Panc1 (cell line): Measurements from ENCODE around the gene PHC2. TPM values are rescaled to one million over a fixed set of nuclear protein-coding genes. Genes with fewer than 3 reads are reported as not detected.

Experiments
- ATAC-seq: fragments of 200-7000 bp; cut with Tn5 transposase; 2 replicates; pipeline ENCODE4 v1.9.1; 2020; ENCODE audit warnings: mild to moderate bottlenecking, moderate library complexity
- BruUV-seq: library from RNA; stranded (reverse); fragments of 400-500 nt; replicated peaks from 2 replicates; lab custom pipeline; 2021; lab: Mats Ljungman, UMichigan
- CTCF ChIA-PET: fragments of 300-600 bp; sonication (Branson Sonifier 250); formaldehyde crosslinking; loops from one replicate; lab custom pipeline; 2022; ENCODE audit warnings: antibody characterized with exemption; lab: Charles Lee
- POLR2A ChIA-PET: fragments of 300-600 bp; sonication (Branson Sonifier 250); formaldehyde crosslinking; loops from one replicate; lab custom pipeline; 2022; ENCODE audit warnings: antibody characterized with exemption; lab: Charles Lee
- DNase-seq: peaks from one replicate; pipeline ENCODE4 v3.0.0-alpha.2; 2010; ENCODE audit warnings: low read depth, low spot score
- H3K27ac ChIP-seq: 2 replicates; pipeline ENCODE4 v1.5.1; 2011; ENCODE audit warnings: mild to moderate bottlenecking, low read length, inconsistent platforms
- H3K27me3 ChIP-seq: fragments of 200-500 bp; sonication (Bioruptor generic); 2 replicates; pipeline ENCODE4 v1.6.0; 2014; ENCODE audit warnings: low read length, inconsistent platforms; ENCODE audit not compliant: control insufficient read depth, insufficient read depth
- H3K36me3 ChIP-seq: fragments of 200-500 bp; sonication (Bioruptor generic); 2 replicates; pipeline ENCODE4 v1.5.1; 2014; ENCODE audit warnings: inconsistent platforms, mild to moderate bottlenecking, low read length, moderate library complexity; ENCODE audit not compliant: control insufficient read depth, insufficient read depth
- H3K4me1 ChIP-seq: 2 replicates; pipeline ENCODE4 v1.5.1; 2011; ENCODE audit warnings: inconsistent platforms, mild to moderate bottlenecking, low read length, moderate library complexity; ENCODE audit not compliant: control insufficient read depth, insufficient read depth
- H3K4me3 ChIP-seq, 2 experiments: 2 replicates each; pipeline ENCODE4 v1.5.1; 2011 to 2012; ENCODE audit warnings: low read depth in 2 of 2, low read length in 2 of 2, mild to moderate bottlenecking in 2 of 2, inconsistent platforms in 1 of 2, moderate library complexity in 1 of 2
- H3K9me3 ChIP-seq: fragments of 200-500 bp; sonication (Bioruptor generic); 2 replicates; pipeline ENCODE4 v1.5.1; 2014; ENCODE audit warnings: low read depth, mild to moderate bottlenecking, inconsistent platforms, low read length, moderate library complexity; ENCODE audit not compliant: control insufficient read depth, insufficient read depth
- CTCF ChIP-seq: fragments of 450-650 bp; IDR thresholded peaks from 2 replicates; pipeline ENCODE4 v1.5.1; 2017; ENCODE audit warnings: mild to moderate bottlenecking
- POLR2AphosphoS5 ChIP-seq: IDR thresholded peaks from 2 replicates; pipeline ENCODE4 v1.6.1; 2012; ENCODE audit warnings: mild to moderate bottlenecking, low read depth, low read length, moderate library complexity
- REST ChIP-seq, 2 experiments: IDR thresholded peaks; 2 replicates each; pipeline ENCODE4 v1.6.1; 2011 to 2012; ENCODE audit warnings: low read depth in 2 of 2, control low read depth in 1 of 2, low read length in 1 of 2, mild to moderate bottlenecking in 1 of 2, moderate library complexity in 1 of 2; ENCODE audit not compliant: insufficient read depth in 1 of 2
- SIN3A ChIP-seq: IDR thresholded peaks from 2 replicates; pipeline ENCODE4 v1.6.1; 2012; ENCODE audit warnings: low read depth, mild to moderate bottlenecking, low read length, moderate library complexity, borderline replicate concordance; ENCODE audit not compliant: insufficient read depth
- TCF7L2 ChIP-seq: IDR thresholded peaks from 2 replicates; pipeline ENCODE4 v1.6.1; 2011; ENCODE audit warnings: mild to moderate bottlenecking, low read depth, low read length, inconsistent platforms
- in situ Hi-C: cut with HindIII; loops from 2 replicates; pipeline ENCODE4 v1.10.0; 2016; ENCODE audit warnings: low sequenced_read_pairs, low pct_unique_long_range_greater_than_20kb
- intact Hi-C: fragments of 100-400 bp; cut with micrococcal nuclease; formaldehyde crosslinking; loops from one replicate; pipeline ENCODE4 v1.10.0; 2022; ENCODE audit not compliant: unreplicated experiment
- total RNA-seq: library from RNA; stranded (reverse); gene quantifications from one replicate; pipeline ENCODE4 v1.2.1, GENCODE V29; 2021; ENCODE audit not compliant: unreplicated experiment

The PHC2 gene
- total RNA-seq, 1 experiment from 2014 or later = 122 TPM

GRCh38 chr1:33394770-33395169 is 36.1 kb downstream of the PHC2 start:
- ChIA-PET CTCF (no interaction called here), POLR2A (no interaction called here)
- no peak overlapping the region for H3K4me3 ChIP-seq
- H3K27ac ChIP-seq = no peak overlapping the region
- no peaks in the 10 kb centered on the region for H3K9me3 ChIP-seq
- BruUV-seq = no TSS peak
- no peaks in the 10 kb centered on the region for H3K36me3 ChIP-seq
- in situ Hi-C loops = no loop called here
- ATAC-seq = no peak
- intact Hi-C loops = no loop called here
- no peaks in the 10 kb centered on the region for H3K4me1 ChIP-seq
- no peaks in the 10 kb centered on the region; the same call in 1 of the 2 replicates for H3K27me3 ChIP-seq
- TF ChIP-seq CTCF (no peak), SIN3A (no peak), TCF7L2 (no peak), REST (IDR thresholded peaks at IDR 0.05; ENCODE audit: insufficient read depth in 1 of 2, low read depth in 2 of 2, low read length in 1 of 2) (no peak), POLR2AphosphoS5 (no peak)
- no peak for DNase-seq

GRCh38 chr1:33393991-33394390 is 36.9 kb downstream of the PHC2 start:
- no peaks in the 10 kb centered on the region for H3K36me3 ChIP-seq
- no TSS peak for BruUV-seq
- ChIA-PET POLR2A (no interaction called here), CTCF (no interaction called here)
- in situ Hi-C loops (no loop called here), intact Hi-C loops (no loop called here)
- H3K27me3 ChIP-seq = no peaks in the 10 kb centered on the region; the same call in 1 of the 2 replicates
- H3K4me1 ChIP-seq = no peaks in the 10 kb centered on the region
- no peak for TF ChIP-seq POLR2AphosphoS5
- TF ChIP-seq CTCF = no peak
- no peak for TF ChIP-seq SIN3A
- no peak for TF ChIP-seq TCF7L2
- TF ChIP-seq REST (IDR thresholded peaks at IDR 0.05; ENCODE audit: insufficient read depth in 1 of 2, low read depth in 2 of 2, low read length in 1 of 2) = no peak
- no peak overlapping the region for H3K4me3 ChIP-seq
- H3K9me3 ChIP-seq = no peaks in the 10 kb centered on the region
- DNase-seq (no peak), ATAC-seq (no peak)
- H3K27ac ChIP-seq = no peak overlapping the region
